Stimulated activated memory B cell treated with anti-CD40 and anti-IgM and Interleukin-4, amounts not matched to agents 10 μg/mL and 1 μg/mL and 100 μg/mL, for 72 hours (primary cell): Measurements from ENCODE around the gene DEFB116.
"Not testable (repeated sequence)": the region's sequence is repeated elsewhere in the genome, so short reads cannot be mapped to it uniquely, and the experiment has no call there.

Experiments used
- ATAC-seq: fragments of 150-1000 bp; cut with Tn5 transposase; 2 replicates; pipeline ENCODE4 v1.10.0; 2021
- H3K27ac Mint-ChIP-seq: one replicate; pipeline ENCODE4 v1.8.0; 2022; ENCODE audit warnings: mild to moderate bottlenecking, mixed read lengths
- H3K27me3 Mint-ChIP-seq: one replicate; pipeline ENCODE4 v1.8.0; 2022; ENCODE audit warnings: mixed read lengths
- H3K36me3 Mint-ChIP-seq: one replicate; pipeline ENCODE4 v1.8.0; 2022; ENCODE audit warnings: mixed read lengths
- H3K4me1 Mint-ChIP-seq: one replicate; pipeline ENCODE4 v1.8.0; 2022; ENCODE audit warnings: mixed read lengths
- H3K4me3 Mint-ChIP-seq: one replicate; pipeline ENCODE4 v1.8.0; 2022; ENCODE audit warnings: mild to moderate bottlenecking, moderate library complexity, mixed read lengths
- H3K9me3 Mint-ChIP-seq: one replicate; pipeline ENCODE4 v1.8.0; 2022; ENCODE audit warnings: mixed read lengths

Gene DEFB116

GRCh38 chr20:31308535-31309162 is at the start of gene DEFB116:
Gene DEFB116 (minus strand): TSS chr20:31308585. CDS start chr20:31308585, 0 bp downstream.
- Mint-ChIP-seq H3K9me3 (peaks cover 11% of the 10 kb centered on the region), H3K4me1 (no peaks in the 10 kb centered on the region), H3K27ac (no peak within 1 kb of the TSS), H3K36me3 (no peaks in the 10 kb centered on the region), H3K4me3 (no peak within 1 kb of the TSS), H3K27me3 (no peaks in the 10 kb centered on the region)
- no peak for ATAC-seq

GRCh38 chr20:31355981-31356380 is 47.6 kb upstream of the DEFB116 start:
- peaks cover under 1% of the 10 kb centered on the region for H3K9me3 Mint-ChIP-seq
- H3K27me3 Mint-ChIP-seq, result peaks cover 7% of the 10 kb centered on the region
- no peaks in the 10 kb centered on the region for H3K36me3 Mint-ChIP-seq
- H3K4me1 Mint-ChIP-seq, result no peaks in the 10 kb centered on the region
- no peak for ATAC-seq
- no peak overlapping the region for H3K27ac Mint-ChIP-seq
- H3K4me3 Mint-ChIP-seq, result no peak overlapping the region

- H3K9me3 Mint-ChIP-seq, result peaks cover 4% of the 10 kb centered on the region
- no peak for ATAC-seq
- no peak overlapping the region for H3K27ac Mint-ChIP-seq
- H3K4me1 Mint-ChIP-seq, result no peaks in the 10 kb centered on the region
- H3K27me3 Mint-ChIP-seq, result no peaks in the 10 kb centered on the region
- no peaks in the 10 kb centered on the region for H3K36me3 Mint-ChIP-seq
- H3K4me3 Mint-ChIP-seq, result no peak overlapping the region
These were observed 33.1 kb upstream of the DEFB116 start for GRCh38 chr20:31341470-31341869.

- Mint-ChIP-seq H3K27ac (no peak overlapping the region), H3K4me3 (no peak overlapping the region), H3K36me3 (peaks cover 5% of the 10 kb centered on the region), H3K9me3 (peaks cover 16% of the 10 kb centered on the region), H3K27me3 (peaks cover 11% of the 10 kb centered on the region), H3K4me1 (no peaks in the 10 kb centered on the region)
- no peak for ATAC-seq
These were observed 22.5 kb upstream of the DEFB116 start for GRCh38 chr20:31330893-31331292.

- no peaks in the 10 kb centered on the region for H3K36me3 Mint-ChIP-seq
- no peak for ATAC-seq
- no peak overlapping the region for H3K4me3 Mint-ChIP-seq
- H3K27ac Mint-ChIP-seq, result no peak overlapping the region
- H3K4me1 Mint-ChIP-seq, result no peaks in the 10 kb centered on the region
- H3K9me3 Mint-ChIP-seq, result peaks cover 22% of the 10 kb centered on the region
- no peaks in the 10 kb centered on the region for H3K27me3 Mint-ChIP-seq
These were observed 14.1 kb upstream of the DEFB116 start for GRCh38 chr20:31322504-31322903.

GRCh38 chr20:31284964-31285363 is 23.4 kb downstream of the DEFB116 start:
- H3K9me3 Mint-ChIP-seq, H3K4me3 Mint-ChIP-seq, H3K36me3 Mint-ChIP-seq, ATAC-seq, H3K27ac Mint-ChIP-seq, H3K4me1 Mint-ChIP-seq, H3K27me3 Mint-ChIP-seq: not testable (repeated sequence)

GRCh38 chr20:31278178-31278577 is 30.2 kb downstream of the DEFB116 start:
- Mint-ChIP-seq H3K9me3 (peaks cover 3% of the 10 kb centered on the region), H3K36me3 (no peaks in the 10 kb centered on the region), H3K27me3 (no peaks in the 10 kb centered on the region), H3K27ac (no peak overlapping the region), H3K4me3 (no peak overlapping the region), H3K4me1 (no peaks in the 10 kb centered on the region)
- ATAC-seq, result no peak

GRCh38 chr20:31274441-31274840 is 33.9 kb downstream of the DEFB116 start:
- no peaks in the 10 kb centered on the region for H3K4me1 Mint-ChIP-seq
- H3K27ac Mint-ChIP-seq, result no peak overlapping the region
- no peaks in the 10 kb centered on the region for H3K36me3 Mint-ChIP-seq
- ATAC-seq, result no peak
- H3K4me3 Mint-ChIP-seq, result no peak overlapping the region
- peaks cover 22% of the 10 kb centered on the region for H3K9me3 Mint-ChIP-seq
- no peaks in the 10 kb centered on the region for H3K27me3 Mint-ChIP-seq

- Mint-ChIP-seq H3K36me3 (no peaks in the 10 kb centered on the region), H3K4me1 (no peaks in the 10 kb centered on the region), H3K4me3 (no peak overlapping the region), H3K27me3 (no peaks in the 10 kb centered on the region), H3K27ac (no peak overlapping the region), H3K9me3 (peaks cover 8% of the 10 kb centered on the region)
- ATAC-seq, result no peak
These were observed 48.0 kb downstream of the DEFB116 start for GRCh38 chr20:31260326-31260932.

- no peak for ATAC-seq
- Mint-ChIP-seq H3K4me3 (no peak within 1 kb of the TSS), H3K9me3 (peaks cover 11% of the 10 kb centered on the region), H3K27ac (no peak within 1 kb of the TSS), H3K36me3 (no peaks in the 10 kb centered on the region), H3K27me3 (no peaks in the 10 kb centered on the region), H3K4me1 (no peaks in the 10 kb centered on the region)
These were observed 51.0 kb downstream of the DEFB116 start, which contains the start of gene DEFB115 for GRCh38 chr20:31257364-31257763. Gene DEFB115 (plus strand): TSS chr20:31257664. CDS start chr20:31257664, 0 bp downstream.

- H3K36me3 Mint-ChIP-seq, result no peaks in the 10 kb centered on the region
- peaks cover 11% of the 10 kb centered on the region for H3K9me3 Mint-ChIP-seq
- H3K27me3 Mint-ChIP-seq, result no peaks in the 10 kb centered on the region
- H3K27ac Mint-ChIP-seq, result no peak overlapping the region
- no peak for ATAC-seq
- no peak overlapping the region for H3K4me3 Mint-ChIP-seq
- no peaks in the 10 kb centered on the region for H3K4me1 Mint-ChIP-seq
These were observed 51.4 kb downstream of the DEFB116 start for GRCh38 chr20:31256959-31257358.
